Prostate gland (tissue), 2 donors: ENCODE data around the gene ANKRD33. TPM values are rescaled to one million over a fixed set of nuclear protein-coding genes. Genes with fewer than 3 reads are reported as not detected.

Experiments used
- DNase-seq: peaks from one replicate; pipeline ENCODE4 v3.0.0-alpha.2; 2019; ENCODE audit warnings: low spot score
- H3K27ac ChIP-seq, 2 donors: fragments of 200-600 bp; sonication (generic); 2 replicates each; pipeline ENCODE4 v1.5.1; 2017 to 2019
- H3K27me3 ChIP-seq: fragments of 200-600 bp; sonication (generic); replicated peaks from 2 replicates; pipeline ENCODE4 v1.5.1; 2019; ENCODE audit not compliant: insufficient read depth
- H3K36me3 ChIP-seq, 2 donors: fragments of 200-600 bp; sonication (generic); 1 replicate in 1 of 2; 2 replicates in 1 of 2; pipeline versions ENCODE4 v1.5.1 to v1.8.1; 2017 to 2019
- H3K4me1 ChIP-seq: fragments of 200-600 bp; sonication (generic); replicated peaks from 2 replicates; pipeline ENCODE4 v1.5.1; 2019
- H3K4me3 ChIP-seq, 2 donors: fragments of 200-600 bp; sonication (generic); 2 replicates each; pipeline ENCODE4 v1.5.1; 2017 to 2019
- H3K9me3 ChIP-seq: fragments of 200-600 bp; sonication (generic); 2 replicates; pipeline ENCODE4 v1.5.1; 2017
- POLR2A ChIP-seq: fragments of 450-650 bp; IDR thresholded peaks from one replicate; pipeline ENCODE4 v1.6.1; 2016; ENCODE audit warnings: antibody characterized with exemption, mild to moderate bottlenecking
- POLR2AphosphoS5 ChIP-seq: sonication (generic); formaldehyde crosslinking; IDR thresholded peaks from one replicate; pipeline ENCODE4 v1.6.1; 2017; ENCODE audit warnings: antibody characterized with exemption
- WGBS: methylation state at CpG from one replicate; pipeline ENCODE4 v1.1.5; 2018; 5-methylcytosine and 5-hydroxymethylcytosine counted together
- intact Hi-C: fragments of 100-400 bp; cut with DNase I; formaldehyde crosslinking; loops from one replicate; pipeline ENCODE4 v1.14.2; 2022
- total RNA-seq, 2 donors: library from RNA; depleted of rRNA; stranded (reverse); fragments of >200 nt; gene quantifications; one replicate each; pipeline ENCODE4 v1.1.0, GENCODE V29; 2016
- TF ChIP-seq, protein P1 (sequence below), 4 experiments: fragments of 200-600 bp in 2 of 4; fragments of 450-650 bp in 2 of 4; sonication (generic) in 2 of 4; IDR thresholded peaks; 1 replicate in 3 of 4; 2 replicates in 1 of 4; pipeline ENCODE4 v1.5.1; 2016 to 2019; ENCODE audit warnings: antibody characterized with exemption in 4 of 4, mild to moderate bottlenecking in 2 of 4, moderate library complexity in 2 of 4

The ANKRD33 gene, protein sequence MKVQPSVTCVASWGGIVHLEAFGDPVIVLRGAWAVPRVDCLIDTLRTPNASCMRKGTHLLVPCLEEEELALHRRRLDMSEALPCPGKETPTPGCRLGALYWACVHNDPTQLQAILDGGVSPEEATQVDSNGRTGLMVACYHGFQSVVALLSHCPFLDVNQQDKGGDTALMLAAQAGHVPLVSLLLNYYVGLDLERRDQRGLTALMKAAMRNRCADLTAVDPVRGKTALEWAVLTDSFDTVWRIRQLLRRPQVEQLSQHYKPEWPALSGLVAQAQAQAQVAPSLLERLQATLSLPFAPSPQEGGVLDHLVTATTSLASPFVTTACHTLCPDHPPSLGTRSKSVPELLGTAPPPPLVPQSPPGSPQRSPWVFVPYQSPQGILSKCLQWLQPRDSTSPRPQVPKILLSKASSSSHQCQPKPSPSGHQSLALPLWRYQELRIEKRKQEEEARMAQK
- total RNA-seq: not detected

GRCh38 chr12:51887476-51888315 is at the start of gene ANKRD33:
Gene ANKRD33, plus strand, starts transcription at chr12:51888103. Its CDS starts 84 bp downstream, at chr12:51888187.
- intact Hi-C loops: no loop called here
- TF ChIP-seq POLR2A (no peak), POLR2AphosphoS5 (no peak)
- TF ChIP-seq, protein P1, sequence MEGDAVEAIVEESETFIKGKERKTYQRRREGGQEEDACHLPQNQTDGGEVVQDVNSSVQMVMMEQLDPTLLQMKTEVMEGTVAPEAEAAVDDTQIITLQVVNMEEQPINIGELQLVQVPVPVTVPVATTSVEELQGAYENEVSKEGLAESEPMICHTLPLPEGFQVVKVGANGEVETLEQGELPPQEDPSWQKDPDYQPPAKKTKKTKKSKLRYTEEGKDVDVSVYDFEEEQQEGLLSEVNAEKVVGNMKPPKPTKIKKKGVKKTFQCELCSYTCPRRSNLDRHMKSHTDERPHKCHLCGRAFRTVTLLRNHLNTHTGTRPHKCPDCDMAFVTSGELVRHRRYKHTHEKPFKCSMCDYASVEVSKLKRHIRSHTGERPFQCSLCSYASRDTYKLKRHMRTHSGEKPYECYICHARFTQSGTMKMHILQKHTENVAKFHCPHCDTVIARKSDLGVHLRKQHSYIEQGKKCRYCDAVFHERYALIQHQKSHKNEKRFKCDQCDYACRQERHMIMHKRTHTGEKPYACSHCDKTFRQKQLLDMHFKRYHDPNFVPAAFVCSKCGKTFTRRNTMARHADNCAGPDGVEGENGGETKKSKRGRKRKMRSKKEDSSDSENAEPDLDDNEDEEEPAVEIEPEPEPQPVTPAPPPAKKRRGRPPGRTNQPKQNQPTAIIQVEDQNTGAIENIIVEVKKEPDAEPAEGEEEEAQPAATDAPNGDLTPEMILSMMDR (IDR thresholded peaks at IDR 0.05): no peak
- Histone ChIP-seq H3K27ac (no peak within 1 kb of the TSS), H3K4me1 (no peaks in the 10 kb centered on the region), H3K4me3 (no peak within 1 kb of the TSS), H3K9me3 (no peaks in the 10 kb centered on the region), H3K36me3 (no peaks in the 10 kb centered on the region), H3K27me3 (no peaks in the 10 kb centered on the region)
- no peak for DNase-seq
- 67% methylated on average over 40 of the region's 41 CpGs for WGBS

GRCh38 chr12:51838762-51839161 is 49.1 kb upstream of the ANKRD33 start:
- Histone ChIP-seq H3K27me3 (peaks cover 3% of the 10 kb centered on the region), H3K27ac (no peak overlapping the region), H3K4me3 (no peak overlapping the region), H3K4me1 (no peaks in the 10 kb centered on the region), H3K9me3 (no peaks in the 10 kb centered on the region), H3K36me3 (no peaks in the 10 kb centered on the region)
- DNase-seq: no peak
- no peak for TF ChIP-seq POLR2AphosphoS5
- no peak for TF ChIP-seq POLR2A
- TF ChIP-seq, protein P1 (IDR thresholded peaks at IDR 0.05): no peak
- intact Hi-C loops: no loop called here
- 61% methylated on average over 4 of the region's 4 CpGs for WGBS

GRCh38 chr12:51839310-51839947 is 48.5 kb upstream of the ANKRD33 start:
- Histone ChIP-seq H3K4me1 (no peaks in the 10 kb centered on the region), H3K4me3 (no peak overlapping the region), H3K36me3 (no peaks in the 10 kb centered on the region), H3K27ac (no peak overlapping the region), H3K9me3 (no peaks in the 10 kb centered on the region), H3K27me3 (peaks cover under 1% of the 10 kb centered on the region)
- intact Hi-C loops: no loop called here
- no peak for DNase-seq
- TF ChIP-seq, protein P1 (IDR thresholded peaks at IDR 0.05): no peak
- no peak for TF ChIP-seq POLR2AphosphoS5
- TF ChIP-seq POLR2A: no peak
- WGBS: 85% methylated on average over 5 of the region's 5 CpGs

DNA sequence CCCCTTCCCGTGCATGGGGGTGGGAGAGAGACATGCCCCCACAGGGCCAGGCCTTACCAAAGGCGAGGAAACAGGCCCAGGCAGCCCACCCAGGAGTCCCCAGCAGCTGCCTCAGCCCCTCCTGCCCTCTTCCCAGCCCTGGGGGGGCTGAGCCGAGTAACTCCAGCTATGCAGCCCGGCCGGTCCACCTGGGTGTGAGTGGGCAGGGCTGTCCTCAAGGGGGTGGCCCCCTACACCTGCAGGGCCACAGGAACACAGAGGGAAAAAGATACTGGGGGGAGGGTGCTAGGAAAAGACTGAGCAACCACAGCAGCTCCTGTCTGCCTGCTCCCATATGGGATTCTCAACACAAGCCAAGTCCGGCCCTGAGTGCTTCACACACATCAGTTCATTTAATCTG is 46.9 kb upstream of the ANKRD33 start:
- no peaks in the 10 kb centered on the region for H3K9me3 ChIP-seq
- no peaks in the 10 kb centered on the region for H3K27me3 ChIP-seq
- H3K27ac ChIP-seq: no peak overlapping the region
- no peak for DNase-seq
- no peaks in the 10 kb centered on the region for H3K36me3 ChIP-seq
- WGBS: 50% methylated on average over 5 of the region's 6 CpGs
- intact Hi-C loops: no loop called here
- TF ChIP-seq POLR2AphosphoS5 (no peak), POLR2A (no peak)
- TF ChIP-seq, protein P1 (IDR thresholded peaks at IDR 0.05): no peak
- no peaks in the 10 kb centered on the region for H3K4me1 ChIP-seq
- H3K4me3 ChIP-seq: no peak overlapping the region
